HUES48 (cell line): ENCODE results near the gene CMTM1.
"Not testable (repeated sequence)": the region's sequence is repeated elsewhere in the genome, so short reads cannot be mapped to it uniquely, and the experiment has no call there.

Source experiments
- H3K27ac ChIP-seq: one replicate; pipeline ENCODE4 v1.7.0; 2013; ENCODE audit warnings: low read depth, low read length, inconsistent platforms
- H3K27me3 ChIP-seq: 2 replicates; pipeline ENCODE4 v1.6.1; 2013; ENCODE audit warnings: mild to moderate bottlenecking, low read length; ENCODE audit not compliant: control insufficient read depth, insufficient read depth
- H3K36me3 ChIP-seq: 2 replicates; pipeline ENCODE4 v1.6.1; 2013; ENCODE audit warnings: low read length; ENCODE audit not compliant: control insufficient read depth, insufficient read depth
- H3K4me1 ChIP-seq: 2 replicates; pipeline ENCODE4 v1.6.1; 2013; ENCODE audit warnings: mild to moderate bottlenecking, low read length; ENCODE audit not compliant: control insufficient read depth, insufficient read depth
- H3K4me3 ChIP-seq: 2 replicates; pipeline ENCODE4 v1.5.1; 2013; ENCODE audit warnings: mild to moderate bottlenecking, low read depth, low read length
- H3K9ac ChIP-seq: 2 replicates; pipeline ENCODE4 v1.6.1; 2013; ENCODE audit warnings: mild to moderate bottlenecking, low read depth, low read length, moderate library complexity
- H3K9me3 ChIP-seq: 2 replicates; pipeline ENCODE4 v1.6.1; 2013; ENCODE audit warnings: low read length; ENCODE audit not compliant: control insufficient read depth, insufficient read depth

Gene CMTM1

DNA sequence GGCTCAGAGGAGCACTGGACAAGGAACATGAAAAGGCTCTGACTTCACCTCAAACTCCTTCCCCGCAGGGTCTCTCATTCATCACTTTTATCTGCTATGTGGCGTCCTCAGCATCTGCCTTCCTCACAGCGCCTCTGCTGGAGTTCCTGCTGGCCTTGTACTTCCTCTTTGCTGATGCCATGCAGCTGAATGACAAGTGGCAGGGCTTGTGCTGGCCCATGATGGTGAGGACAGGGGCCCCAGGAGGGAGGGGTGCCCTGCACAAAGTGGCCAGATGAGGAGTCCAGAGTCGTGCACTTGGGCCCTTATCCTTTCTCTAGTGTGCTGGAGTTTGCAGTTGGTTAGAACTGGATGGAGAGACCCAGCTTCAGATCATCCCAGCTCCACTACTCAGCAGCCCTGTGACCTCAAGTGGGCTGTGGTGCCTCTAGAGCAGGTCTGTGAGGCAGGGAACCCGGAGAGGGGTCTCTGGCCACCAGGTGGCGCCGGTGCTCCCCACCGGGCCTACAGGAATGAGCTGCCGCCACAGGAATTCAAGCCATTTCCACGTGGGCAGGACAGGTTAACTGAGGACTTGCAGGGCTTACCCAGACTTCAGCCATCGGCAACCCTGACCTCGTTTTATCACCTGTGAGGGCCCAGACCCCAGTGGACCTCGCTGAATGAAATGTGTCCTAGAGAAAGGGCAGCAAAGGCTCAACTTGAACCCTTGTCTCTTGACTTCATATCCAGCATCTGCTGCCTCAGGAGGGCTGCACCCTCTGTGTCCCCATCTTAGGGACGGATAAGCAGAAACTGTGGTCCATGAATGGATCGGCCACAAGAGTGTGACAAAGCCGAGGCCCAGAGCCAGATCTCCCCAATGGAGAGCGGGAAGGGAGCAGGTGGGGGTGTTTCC lies 42.3 kb downstream of the CMTM1 start:
- peaks cover 38% of the 10 kb centered on the region for H3K36me3 ChIP-seq
- no peak overlapping the region for H3K4me3 ChIP-seq
- no peaks in the 10 kb centered on the region for H3K9me3 ChIP-seq
- peaks cover 9% of the 10 kb centered on the region for H3K4me1 ChIP-seq
- H3K27me3 ChIP-seq: no peaks in the 10 kb centered on the region
- no peak overlapping the region for H3K9ac ChIP-seq
- peak overlapping the region; percentile 68 for H3K27ac ChIP-seq

DNA sequence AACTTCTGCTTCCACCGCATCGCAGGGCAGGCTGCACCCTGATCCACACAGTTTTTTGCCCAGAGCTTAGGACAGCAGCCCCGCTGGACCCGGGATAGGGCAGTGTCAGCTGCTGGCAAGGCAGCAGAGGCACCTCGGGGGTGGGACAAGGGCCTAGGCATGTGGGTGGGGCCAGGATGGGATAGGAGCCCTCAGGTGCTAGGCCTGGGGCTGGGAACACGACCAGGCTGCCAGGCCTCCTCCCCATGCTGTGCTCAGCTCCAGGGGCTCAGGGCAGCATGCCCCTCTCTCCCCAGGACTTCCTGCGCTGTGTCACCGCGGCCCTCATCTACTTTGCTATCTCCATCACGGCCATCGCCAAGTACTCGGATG lies 42.9 kb downstream of the CMTM1 start:
- H3K9ac ChIP-seq: no peak overlapping the region
- no peaks in the 10 kb centered on the region for H3K27me3 ChIP-seq
- no peaks in the 10 kb centered on the region for H3K9me3 ChIP-seq
- H3K27ac ChIP-seq: peak overlapping the region; percentile 5
- H3K4me3 ChIP-seq: no peak overlapping the region
- peaks cover 43% of the 10 kb centered on the region for H3K36me3 ChIP-seq
- peaks cover 9% of the 10 kb centered on the region for H3K4me1 ChIP-seq

DNA sequence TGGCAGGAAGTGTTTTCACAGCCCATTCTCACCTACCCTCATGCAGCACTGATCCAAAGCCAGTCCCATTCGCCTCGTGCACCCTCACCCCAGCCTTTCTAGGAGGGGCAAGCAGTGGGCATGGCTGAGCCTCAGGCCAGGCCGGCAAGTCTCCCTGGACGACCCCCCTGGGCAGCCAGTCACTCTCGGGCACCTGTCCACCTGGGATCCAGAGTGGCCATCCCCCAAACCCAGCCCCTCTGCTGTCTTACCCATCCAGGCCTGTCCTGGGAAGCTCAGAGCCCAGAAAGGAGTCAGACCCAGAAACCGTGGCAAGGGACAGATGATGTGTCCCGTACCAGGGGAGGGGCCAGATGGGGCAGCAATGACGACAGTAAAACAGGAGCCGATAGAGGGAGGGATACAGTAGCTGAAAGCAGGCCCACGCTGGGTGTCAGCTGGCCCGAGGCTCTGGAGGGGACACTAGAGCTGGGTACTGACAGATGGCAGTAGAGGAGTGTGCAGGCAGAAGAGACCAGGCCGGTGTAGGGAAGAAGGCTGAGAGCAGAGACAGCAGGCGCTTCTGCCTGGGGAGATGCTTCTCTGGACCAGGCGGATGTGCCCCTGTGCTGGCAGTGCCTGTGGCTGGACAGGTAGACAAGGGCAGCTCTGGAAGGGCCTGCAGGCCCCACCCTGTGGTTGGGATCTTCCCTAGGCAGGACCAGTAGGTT lies 44.0 kb downstream of the CMTM1 start:
- no peak overlapping the region for H3K27ac ChIP-seq
- peaks cover 10% of the 10 kb centered on the region for H3K4me1 ChIP-seq
- no peaks in the 10 kb centered on the region for H3K9me3 ChIP-seq
- no peaks in the 10 kb centered on the region for H3K27me3 ChIP-seq
- H3K36me3 ChIP-seq: peaks cover 54% of the 10 kb centered on the region
- H3K4me3 ChIP-seq: no peak overlapping the region
- no peak overlapping the region for H3K9ac ChIP-seq

DNA sequence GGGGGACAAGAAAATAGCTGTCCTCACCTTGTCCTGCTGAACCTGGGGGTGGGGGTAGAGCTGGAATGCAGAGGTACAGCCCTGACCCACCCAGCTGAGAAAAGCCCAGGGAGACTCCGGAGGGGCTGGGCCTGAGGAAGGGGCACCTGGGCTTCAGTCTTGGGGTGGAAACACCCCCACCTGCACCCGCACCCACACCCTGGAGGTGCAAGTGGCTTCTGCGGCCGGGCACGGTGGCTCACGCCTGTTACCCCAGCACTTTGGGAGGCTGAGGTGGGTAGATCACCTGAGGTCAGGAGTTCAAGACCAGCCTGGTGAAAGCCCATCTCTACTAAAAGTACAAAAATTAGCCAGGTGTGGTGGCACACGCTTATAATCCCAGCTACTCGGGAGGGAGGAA lies 45.7 kb downstream of the CMTM1 start:
- H3K4me3 ChIP-seq, H3K9ac ChIP-seq, H3K27ac ChIP-seq, H3K9me3 ChIP-seq, H3K27me3 ChIP-seq: not testable (repeated sequence)
- Histone ChIP-seq H3K4me1 (peaks cover 25% of the 10 kb centered on the region), H3K36me3 (peaks cover 56% of the 10 kb centered on the region)

- no peaks in the 10 kb centered on the region for H3K9me3 ChIP-seq
- H3K27me3 ChIP-seq: no peaks in the 10 kb centered on the region
- no peak overlapping the region for H3K4me3 ChIP-seq
- peaks cover 30% of the 10 kb centered on the region for H3K4me1 ChIP-seq
- peaks cover 56% of the 10 kb centered on the region for H3K36me3 ChIP-seq
- no peak overlapping the region for H3K9ac ChIP-seq
- no peak overlapping the region for H3K27ac ChIP-seq
Observed at GRCh38 chr16:66612422-66612821, 46.2 kb downstream of the CMTM1 start.

DNA sequence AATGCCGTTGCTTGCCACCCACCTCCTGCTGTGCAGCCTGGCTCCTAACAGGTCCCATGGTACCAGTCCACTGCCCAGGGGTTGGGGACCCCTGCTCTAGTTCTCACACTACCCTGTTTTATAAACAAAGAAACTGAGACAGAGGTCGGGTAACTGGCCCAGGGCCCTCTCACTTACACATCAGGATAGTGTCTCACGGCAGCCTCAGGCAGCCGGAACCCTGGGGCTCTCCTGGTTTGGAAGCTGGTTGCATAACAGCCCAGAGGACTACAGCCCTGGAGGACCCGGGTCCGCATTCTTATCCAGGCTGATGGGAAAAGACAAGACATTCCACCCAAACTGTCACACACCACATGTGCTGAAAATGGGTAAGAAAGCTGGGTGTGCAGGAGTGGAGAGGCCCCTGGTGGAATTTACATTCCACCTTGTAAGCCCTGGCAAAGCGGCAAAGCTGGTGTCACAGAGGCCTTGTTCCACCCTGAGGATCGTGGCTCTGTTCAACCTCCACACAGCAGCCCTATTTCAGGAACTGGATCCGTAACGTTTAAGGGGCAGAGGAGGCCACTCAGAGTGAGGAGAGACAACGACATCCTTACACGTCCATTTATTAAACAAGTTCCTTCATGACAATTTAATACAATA lies 48.0 kb downstream of the CMTM1 start:
- H3K9me3 ChIP-seq: no peaks in the 10 kb centered on the region
- H3K27me3 ChIP-seq: no peaks in the 10 kb centered on the region
- H3K4me1 ChIP-seq: peaks cover 29% of the 10 kb centered on the region
- no peak overlapping the region for H3K4me3 ChIP-seq
- no peak overlapping the region for H3K9ac ChIP-seq
- no peak overlapping the region for H3K27ac ChIP-seq
- H3K36me3 ChIP-seq: peaks cover 64% of the 10 kb centered on the region

- peaks cover 65% of the 10 kb centered on the region for H3K36me3 ChIP-seq
- peak overlapping the region; percentile 86 for H3K27ac ChIP-seq
- no peak overlapping the region for H3K4me3 ChIP-seq
- H3K4me1 ChIP-seq: peaks cover 33% of the 10 kb centered on the region
- no peaks in the 10 kb centered on the region for H3K27me3 ChIP-seq
- H3K9me3 ChIP-seq: no peaks in the 10 kb centered on the region
- H3K9ac ChIP-seq: no peak overlapping the region
Observed at GRCh38 chr16:66616169-66616568, 49.9 kb downstream of the CMTM1 start.

DNA sequence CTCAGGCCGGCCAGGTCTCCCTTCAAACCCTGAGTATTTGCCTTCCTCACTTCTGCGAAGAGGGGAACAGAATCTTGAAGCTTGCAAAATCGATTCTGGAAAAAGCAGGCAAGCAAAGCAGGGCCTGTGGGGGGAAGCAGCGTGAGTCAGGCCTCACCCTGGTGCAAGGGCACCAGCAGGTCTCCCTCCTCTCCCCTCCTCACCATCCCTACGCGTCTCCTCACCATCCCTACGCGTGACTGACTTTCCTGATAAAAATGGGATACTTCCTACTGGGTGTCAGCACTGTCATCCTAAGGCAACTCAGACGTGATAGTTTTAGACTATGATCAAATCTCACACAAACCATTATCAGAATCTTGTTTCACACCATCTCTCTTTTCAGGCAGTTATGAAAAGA lies 50.4 kb downstream of the CMTM1 start:
- Histone ChIP-seq H3K9ac (no peak overlapping the region), H3K27ac (peak overlapping the region; percentile 86), H3K4me1 (peaks cover 33% of the 10 kb centered on the region)

GRCh38 chr16:66617010-66617434 lies 50.8 kb downstream of the CMTM1 start:
- H3K27me3 ChIP-seq: no peaks in the 10 kb centered on the region
- peaks cover 66% of the 10 kb centered on the region for H3K36me3 ChIP-seq
- no peaks in the 10 kb centered on the region for H3K9me3 ChIP-seq
- H3K4me3 ChIP-seq: 0 out of 2 replicates have a peak overlapping the region, but pooled peaks have one; percentile 14
- peaks cover 33% of the 10 kb centered on the region for H3K4me1 ChIP-seq
- H3K27ac ChIP-seq: peak overlapping the region; percentile 86
- H3K9ac ChIP-seq: no peak overlapping the region

More for the DNA sequence above, 50.4 kb downstream of the CMTM1 start:
- peaks cover 66% of the 10 kb centered on the region for H3K36me3 ChIP-seq
- H3K27me3 ChIP-seq: no peaks in the 10 kb centered on the region
- no peaks in the 10 kb centered on the region for H3K9me3 ChIP-seq
- H3K4me3 ChIP-seq: no peak overlapping the region

DNA sequence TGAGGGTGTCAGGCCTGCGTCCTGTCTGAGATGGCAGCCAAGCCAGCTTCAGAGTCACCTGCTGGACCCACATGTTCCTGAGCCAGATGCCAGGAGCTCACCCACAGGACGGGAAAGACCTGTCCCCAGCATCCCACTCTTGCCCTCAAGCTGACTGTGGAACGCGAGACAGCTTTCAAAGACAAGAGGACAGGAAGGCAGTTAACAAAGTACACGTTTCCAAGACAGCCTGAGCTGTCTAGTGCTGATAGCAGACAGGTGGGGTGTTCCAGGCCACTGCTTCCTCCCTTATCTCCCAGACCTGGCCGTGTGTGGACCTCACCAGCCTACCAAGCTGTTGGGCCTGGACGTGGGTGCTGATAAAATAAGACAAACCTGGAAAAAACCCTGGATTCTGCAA lies 51.5 kb downstream of the CMTM1 start:
- H3K27ac ChIP-seq: peak overlapping the region; percentile 12
- H3K27me3 ChIP-seq: no peaks in the 10 kb centered on the region
- H3K4me1 ChIP-seq: peaks cover 33% of the 10 kb centered on the region
- no peaks in the 10 kb centered on the region for H3K9me3 ChIP-seq
- H3K36me3 ChIP-seq: peaks cover 65% of the 10 kb centered on the region
- no peak overlapping the region for H3K9ac ChIP-seq
- no peak overlapping the region for H3K4me3 ChIP-seq
